ENCODE data around the gene TMEM163. TPM values are rescaled to one million over a fixed set of nuclear protein-coding genes. Genes with fewer than 3 reads are reported as not detected.
"Not testable (repeated sequence)": the region's sequence is repeated elsewhere in the genome, so short reads cannot be mapped to it uniquely, and the experiment has no call there.

The TMEM163 gene
- total RNA-seq, 1 donor from 2014 or later = 0.18 TPM

DNA sequence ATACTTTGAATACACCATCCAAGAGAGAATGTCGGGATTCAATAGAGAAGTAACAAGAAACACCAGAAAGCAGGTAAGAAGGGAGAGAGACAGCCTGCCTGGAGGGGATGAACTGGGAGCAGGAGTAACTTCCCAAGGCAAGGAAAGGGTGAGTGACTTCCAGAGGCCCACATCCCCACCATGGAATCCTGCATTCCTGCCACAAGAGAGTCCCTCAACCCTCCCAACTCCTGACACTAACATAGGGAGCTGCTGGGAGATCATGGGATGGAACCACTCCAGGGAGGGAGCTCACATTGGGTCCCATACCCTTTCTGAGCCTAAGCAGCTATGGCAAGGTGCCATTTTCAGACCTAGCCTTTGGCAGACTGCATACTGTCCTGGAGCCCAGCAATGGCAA, 5.5 kb upstream of the TMEM163 start:
- Histone ChIP-seq H3K4me3 (ENCODE audit: insufficient read depth, low read depth, low read length) (no peak overlapping the region), H3K36me3 (ENCODE audit: insufficient read depth, low read length) (no peaks in the 10 kb centered on the region), H3K4me2 (ENCODE audit: low read length) (no peak overlapping the region), H4K20me1 (ENCODE audit: insufficient read depth, low read length) (no peaks in the 10 kb centered on the region), H3K9ac (ENCODE audit: low read length) (no peak overlapping the region), H2AFZ (ENCODE audit: low read depth, low read length) (no peak overlapping the region), H3K27ac (ENCODE audit: low read depth, low read length) (no peak overlapping the region), H3K79me2 (ENCODE audit: insufficient read depth, low read length) (no peaks in the 10 kb centered on the region), H3K4me1 (ENCODE audit: insufficient read depth, low read length) (peaks cover 6% of the 10 kb centered on the region), H3K27me3 (ENCODE audit: insufficient read depth, low read length) (peaks cover 27% of the 10 kb centered on the region), H3K9me3 (ENCODE audit: insufficient read depth, low read depth, low read length) (no peaks in the 10 kb centered on the region)
- Mint-ChIP-seq H3K9me3 (ENCODE audit: unreplicated experiment) (peaks cover 3% of the 10 kb centered on the region), H3K4me1 (ENCODE audit: low read depth, unreplicated experiment) (peaks cover 20% of the 10 kb centered on the region), H3K27me3 (ENCODE audit: low read depth, unreplicated experiment) (peaks cover 35% of the 10 kb centered on the region), H3K4me3 (ENCODE audit: unreplicated experiment) (no peak overlapping the region), H3K27ac (ENCODE audit: unreplicated experiment) (no peak overlapping the region), H3K36me3 (ENCODE audit: low read depth, unreplicated experiment) (no peaks in the 10 kb centered on the region)
- TF ChIP-seq, protein P1, sequence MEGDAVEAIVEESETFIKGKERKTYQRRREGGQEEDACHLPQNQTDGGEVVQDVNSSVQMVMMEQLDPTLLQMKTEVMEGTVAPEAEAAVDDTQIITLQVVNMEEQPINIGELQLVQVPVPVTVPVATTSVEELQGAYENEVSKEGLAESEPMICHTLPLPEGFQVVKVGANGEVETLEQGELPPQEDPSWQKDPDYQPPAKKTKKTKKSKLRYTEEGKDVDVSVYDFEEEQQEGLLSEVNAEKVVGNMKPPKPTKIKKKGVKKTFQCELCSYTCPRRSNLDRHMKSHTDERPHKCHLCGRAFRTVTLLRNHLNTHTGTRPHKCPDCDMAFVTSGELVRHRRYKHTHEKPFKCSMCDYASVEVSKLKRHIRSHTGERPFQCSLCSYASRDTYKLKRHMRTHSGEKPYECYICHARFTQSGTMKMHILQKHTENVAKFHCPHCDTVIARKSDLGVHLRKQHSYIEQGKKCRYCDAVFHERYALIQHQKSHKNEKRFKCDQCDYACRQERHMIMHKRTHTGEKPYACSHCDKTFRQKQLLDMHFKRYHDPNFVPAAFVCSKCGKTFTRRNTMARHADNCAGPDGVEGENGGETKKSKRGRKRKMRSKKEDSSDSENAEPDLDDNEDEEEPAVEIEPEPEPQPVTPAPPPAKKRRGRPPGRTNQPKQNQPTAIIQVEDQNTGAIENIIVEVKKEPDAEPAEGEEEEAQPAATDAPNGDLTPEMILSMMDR (IDR thresholded peaks at IDR 0.05; ENCODE audit: insufficient read depth, low read depth, low read length) = no peak
- no peak for TF ChIP-seq EZH2 (IDR thresholded peaks at IDR 0.05; ENCODE audit: insufficient read depth, low read length)
- DNase-seq (ENCODE audit: low read depth) (no peak), FAIRE-seq (no peak)

DNA sequence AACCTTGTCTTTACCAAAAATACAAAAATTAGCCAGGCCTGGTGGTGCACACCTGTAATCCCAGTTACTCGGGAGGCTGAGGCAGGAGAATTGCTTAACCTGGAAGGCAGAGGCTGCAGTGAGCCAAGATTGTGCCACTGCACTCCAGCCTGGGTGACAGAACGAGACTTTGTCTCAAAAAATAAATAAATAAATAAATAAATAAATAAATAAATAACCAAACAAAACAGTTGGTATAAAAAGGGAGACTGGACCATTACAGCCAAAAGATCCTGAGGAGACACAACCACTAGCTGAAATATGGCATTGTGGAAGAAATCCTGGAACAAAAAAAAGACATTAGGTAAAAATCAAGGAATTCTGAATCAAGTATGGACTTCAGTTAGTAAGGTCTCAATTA, 4.9 kb upstream of the TMEM163 start:
- H3K79me2 ChIP-seq (ENCODE audit: insufficient read depth, low read length); H2AFZ ChIP-seq (ENCODE audit: low read depth, low read length); H3K27ac Mint-ChIP-seq (ENCODE audit: unreplicated experiment); H4K20me1 ChIP-seq (ENCODE audit: insufficient read depth, low read length); DNase-seq (ENCODE audit: low read depth); FAIRE-seq; H3K27ac ChIP-seq (ENCODE audit: low read depth, low read length); H3K4me3 Mint-ChIP-seq (ENCODE audit: unreplicated experiment); H3K36me3 ChIP-seq (ENCODE audit: insufficient read depth, low read length); H3K4me1 ChIP-seq (ENCODE audit: insufficient read depth, low read length); H3K4me2 ChIP-seq (ENCODE audit: low read length); H3K9me3 Mint-ChIP-seq (ENCODE audit: unreplicated experiment); H3K9ac ChIP-seq (ENCODE audit: low read length); H3K4me3 ChIP-seq (ENCODE audit: insufficient read depth, low read depth, low read length); H3K36me3 Mint-ChIP-seq (ENCODE audit: low read depth, unreplicated experiment); H3K9me3 ChIP-seq (ENCODE audit: insufficient read depth, low read depth, low read length): not testable (repeated sequence)
- H3K27me3 Mint-ChIP-seq (ENCODE audit: low read depth, unreplicated experiment) = peaks cover 36% of the 10 kb centered on the region
- H3K27me3 ChIP-seq (ENCODE audit: insufficient read depth, low read length) = peaks cover 31% of the 10 kb centered on the region
- peaks cover 20% of the 10 kb centered on the region for H3K4me1 Mint-ChIP-seq (ENCODE audit: low read depth, unreplicated experiment)

DNA sequence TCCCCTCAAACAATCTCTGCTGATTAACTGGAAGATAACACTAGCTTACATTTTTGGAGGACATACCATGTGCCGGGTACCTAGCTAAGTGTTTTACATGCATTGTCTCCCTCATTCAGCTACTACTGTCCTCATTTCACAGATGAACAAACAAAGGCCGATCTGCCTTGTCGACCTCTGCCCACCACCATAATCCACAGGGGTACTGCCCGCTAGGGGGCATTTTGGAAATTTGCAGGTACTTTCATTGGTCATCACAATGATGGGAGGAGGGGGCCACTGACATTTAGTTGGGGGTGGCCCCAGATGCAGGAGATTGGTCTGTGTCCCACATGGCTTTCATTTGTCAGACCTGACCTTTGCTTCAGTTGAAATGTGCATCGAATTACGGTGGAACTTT, 3.9 kb upstream of the TMEM163 start:
- Histone ChIP-seq H3K4me2 (ENCODE audit: low read length) (no peak overlapping the region), H3K9me3 (ENCODE audit: insufficient read depth, low read depth, low read length) (no peaks in the 10 kb centered on the region), H3K27me3 (ENCODE audit: insufficient read depth, low read length) (peaks cover 40% of the 10 kb centered on the region), H3K4me1 (ENCODE audit: insufficient read depth, low read length) (peaks cover 12% of the 10 kb centered on the region), H4K20me1 (ENCODE audit: insufficient read depth, low read length) (no peaks in the 10 kb centered on the region), H3K79me2 (ENCODE audit: insufficient read depth, low read length) (no peaks in the 10 kb centered on the region), H3K9ac (ENCODE audit: low read length) (no peak overlapping the region), H3K36me3 (ENCODE audit: insufficient read depth, low read length) (no peaks in the 10 kb centered on the region), H2AFZ (ENCODE audit: low read depth, low read length) (no peak overlapping the region), H3K4me3 (ENCODE audit: insufficient read depth, low read depth, low read length) (no peak overlapping the region), H3K27ac (ENCODE audit: low read depth, low read length) (no peak overlapping the region)
- DNase-seq (ENCODE audit: low read depth) (no peak), FAIRE-seq (no peak)
- Mint-ChIP-seq H3K9me3 (ENCODE audit: unreplicated experiment) (peaks cover 3% of the 10 kb centered on the region), H3K4me1 (ENCODE audit: low read depth, unreplicated experiment) (peaks cover 16% of the 10 kb centered on the region), H3K27me3 (ENCODE audit: low read depth, unreplicated experiment) (peaks cover 38% of the 10 kb centered on the region), H3K36me3 (ENCODE audit: low read depth, unreplicated experiment) (no peaks in the 10 kb centered on the region), H3K4me3 (ENCODE audit: unreplicated experiment) (no peak overlapping the region), H3K27ac (ENCODE audit: unreplicated experiment) (no peak overlapping the region)
- TF ChIP-seq EZH2 (IDR thresholded peaks at IDR 0.05; ENCODE audit: insufficient read depth, low read length) = no peak
- TF ChIP-seq, protein P1 (IDR thresholded peaks at IDR 0.05; ENCODE audit: insufficient read depth, low read depth, low read length) = peak; percentile 10

Data from astrocyte (in vitro differentiated cells and primary cell).